H1 (cell line): ENCODE data around the gene CPED1. TPM values are rescaled to one million over a fixed set of nuclear protein-coding genes. Genes with fewer than 3 reads are reported as not detected.

Experiments used
- SIX5 ChIP-seq: IDR thresholded peaks from 2 replicates; pipeline ENCODE4 v1.6.1; 2011; ENCODE audit warnings: mild to moderate bottlenecking, low read depth, low read length
- SP4 ChIP-seq: IDR thresholded peaks from 2 replicates; pipeline ENCODE4 v1.6.1; 2012; ENCODE audit warnings: low read length, inconsistent platforms
- polyA plus RNA-seq, 7 experiments: library from polyadenylated mRNA; depleted of rRNA in 3 of 7; stranded (reverse) in 5 of 7; unstranded in 2 of 7; fragments of >200 nt in 5 of 7; fragments of 200-250 nt in 2 of 7; gene quantifications; 1 replicate in 5 of 7; 2 replicates in 1 of 7; 4 replicates in 1 of 7; pipeline versions ENCODE4 v1.2.1 to v1.2.3, GENCODE V29; 2011 to 2013; ENCODE audit warnings: missing spikeins in 2 of 7, mixed read lengths in 2 of 7
- total RNA-seq: library from RNA; stranded (reverse); fragmentation: NEBNext Ultra II Directional; extraction: Animal tissue kit (Norgen Biotek cat#: 25700); gene quantifications from 2 replicates; pipeline ENCODE4 v1.2.1, GENCODE V29; 2021
- TF ChIP-seq, protein P1 (sequence below): IDR thresholded peaks from 2 replicates; pipeline ENCODE4 v1.6.1; 2012; ENCODE audit warnings: inconsistent platforms

Gene CPED1
- total and polyA plus RNA-seq, 2 of the 8 experiments (the other 6 are each of a cell fraction or from before 2014, with no cell fraction given), result 0.08 to 0.39 TPM

DNA sequence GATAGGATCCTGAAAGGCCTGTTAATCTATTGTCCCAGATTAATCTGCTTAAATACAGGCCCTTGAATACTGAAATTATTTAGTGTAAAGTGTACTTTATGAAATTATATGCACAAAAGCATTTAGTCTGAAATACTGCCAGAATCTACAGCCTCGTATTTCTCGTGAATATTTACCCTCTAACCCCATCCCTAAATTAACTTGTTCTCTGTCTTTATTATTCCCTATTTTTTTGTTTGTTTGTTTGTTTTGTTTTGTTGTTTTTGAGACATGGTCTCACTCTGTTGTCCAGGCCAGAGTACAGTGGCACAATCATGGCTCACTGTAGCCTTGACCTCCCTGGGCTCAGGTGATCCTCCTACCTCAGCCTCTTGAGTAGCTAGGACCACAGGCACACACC, 2.7 kb upstream of the CPED1 start (continued):
- no peak for TF ChIP-seq SP4
- no peak for TF ChIP-seq SIX5
- TF ChIP-seq, protein P1, sequence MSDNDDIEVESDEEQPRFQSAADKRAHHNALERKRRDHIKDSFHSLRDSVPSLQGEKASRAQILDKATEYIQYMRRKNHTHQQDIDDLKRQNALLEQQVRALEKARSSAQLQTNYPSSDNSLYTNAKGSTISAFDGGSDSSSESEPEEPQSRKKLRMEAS, result no peak
